SU-DHL-6 (cell line): ENCODE measurements around the gene SOWAHB.

Experiments used
- H2AFZ ChIP-seq: fragments of 200-600 bp; sonication (generic); 2 replicates; pipeline ENCODE4 v1.6.1; 2014; ENCODE audit warnings: low read depth, mild to moderate bottlenecking, moderate library complexity, mixed read lengths, antibody characterized with exemption, low read length; ENCODE audit not compliant: severe bottlenecking
- H3F3A ChIP-seq: fragments of 200-600 bp; shearing (Covaris generic); 2 replicates; pipeline ENCODE4 v1.6.0; 2016; ENCODE audit warnings: antibody characterized with exemption, mild to moderate bottlenecking; ENCODE audit not compliant: insufficient read depth
- H3K27ac ChIP-seq: fragments of 200-600 bp; sonication (generic); 2 replicates; pipeline ENCODE4 v1.5.1; 2016; ENCODE audit warnings: low read depth, mild to moderate bottlenecking, low read length, moderate library complexity, mixed read lengths
- H3K27me3 ChIP-seq: fragments of 200-600 bp; sonication (generic), shearing (Covaris generic); 2 replicates; pipeline ENCODE4 v1.6.0; 2014; ENCODE audit warnings: mild to moderate bottlenecking, low read length
- H3K36me3 ChIP-seq: fragments of 200-600 bp; sonication (generic); 2 replicates; pipeline ENCODE4 v1.6.1; 2014; ENCODE audit warnings: mild to moderate bottlenecking, low read length, mixed read lengths
- H3K4me2 ChIP-seq: fragments of 300-600, 200-600 bp; shearing (Covaris generic), sonication (generic); 2 replicates; pipeline ENCODE4 v1.6.0; 2014; ENCODE audit warnings: low read length, low read depth, mild to moderate bottlenecking; ENCODE audit not compliant: poor library complexity, severe bottlenecking
- H3K4me3 ChIP-seq: fragments of 200-600 bp; sonication (generic); 2 replicates; pipeline ENCODE4 v1.5.1; 2014; ENCODE audit warnings: antibody characterized with exemption, low read length, mild to moderate bottlenecking, mixed read lengths; ENCODE audit not compliant: insufficient read depth, poor library complexity, severe bottlenecking
- H3K79me2 ChIP-seq: fragments of 200-600 bp; sonication (generic); 2 replicates; pipeline ENCODE4 v1.6.1; 2014; ENCODE audit warnings: mild to moderate bottlenecking, low read length, moderate library complexity; ENCODE audit not compliant: insufficient read depth
- H3K9ac ChIP-seq: fragments of 200-600 bp; sonication (generic); 2 replicates; pipeline ENCODE4 v1.7.0; 2014; ENCODE audit warnings: mild to moderate bottlenecking, low read length
- H3K9me2 ChIP-seq: fragments of 200-600 bp; sonication (generic); replicated peaks from 2 replicates; pipeline ENCODE4 v1.6.1; 2014; ENCODE audit warnings: low read length; ENCODE audit not compliant: insufficient read depth
- H3K9me3 ChIP-seq: fragments of 200-600 bp; sonication (generic); 2 replicates; pipeline ENCODE4 v1.6.1; 2014; ENCODE audit warnings: low read length, mixed read lengths; ENCODE audit not compliant: insufficient read depth
- H4K20me1 ChIP-seq: fragments of 200-600 bp; sonication (generic); 2 replicates; pipeline ENCODE4 v1.6.1; 2014; ENCODE audit warnings: low read depth, mild to moderate bottlenecking, antibody characterized with exemption, low read length, moderate library complexity, mixed read lengths
- CTCF ChIP-seq: fragments of 200-600 bp; sonication (generic); IDR thresholded peaks from one replicate; pipeline ENCODE4 v1.5.1; 2017; ENCODE audit warnings: antibody characterized with exemption, mild to moderate bottlenecking, low read length, moderate library complexity; ENCODE audit not compliant: insufficient read depth, poor library complexity, severe bottlenecking
- EZH2phosphoT487 ChIP-seq: fragments of 200-600 bp; sonication (generic), shearing (Covaris generic); conservative IDR thresholded peaks from 2 replicates; pipeline ENCODE4 v1.6.1; 2018; ENCODE audit warnings: mild to moderate bottlenecking, antibody characterized with exemption, low read length, moderate library complexity, mixed read lengths

The SOWAHB gene

GRCh38 chr4:76854858-76855257 lies 43.1 kb downstream of the SOWAHB start:
- Histone ChIP-seq H3K9me3 (no peaks in the 10 kb centered on the region), H3K27ac (no peak overlapping the region), H4K20me1 (no peaks in the 10 kb centered on the region), H3K27me3 (no peaks in the 10 kb centered on the region), H3K36me3 (no peaks in the 10 kb centered on the region), H3K9me2 (no peaks in the 10 kb centered on the region), H3K79me2 (no peaks in the 10 kb centered on the region), H3F3A (no peaks in the 10 kb centered on the region), H3K4me3 (no peak overlapping the region), H3K9ac (no peak overlapping the region), H2AFZ (no peak overlapping the region), H3K4me2 (no peak overlapping the region)
- TF ChIP-seq CTCF: no peak
- no peak for TF ChIP-seq EZH2phosphoT487

GRCh38 chr4:76851375-76851774 lies 46.6 kb downstream of the SOWAHB start:
- Histone ChIP-seq H3K36me3 (no peaks in the 10 kb centered on the region), H3K27me3 (no peaks in the 10 kb centered on the region), H3K9me3 (no peaks in the 10 kb centered on the region), H4K20me1 (no peaks in the 10 kb centered on the region), H3K9ac (no peak overlapping the region), H2AFZ (no peak overlapping the region), H3K4me2 (no peak overlapping the region), H3K4me3 (no peak overlapping the region), H3K79me2 (no peaks in the 10 kb centered on the region), H3F3A (no peaks in the 10 kb centered on the region), H3K9me2 (no peaks in the 10 kb centered on the region), H3K27ac (no peak overlapping the region)
- TF ChIP-seq CTCF (no peak), EZH2phosphoT487 (no peak)

DNA sequence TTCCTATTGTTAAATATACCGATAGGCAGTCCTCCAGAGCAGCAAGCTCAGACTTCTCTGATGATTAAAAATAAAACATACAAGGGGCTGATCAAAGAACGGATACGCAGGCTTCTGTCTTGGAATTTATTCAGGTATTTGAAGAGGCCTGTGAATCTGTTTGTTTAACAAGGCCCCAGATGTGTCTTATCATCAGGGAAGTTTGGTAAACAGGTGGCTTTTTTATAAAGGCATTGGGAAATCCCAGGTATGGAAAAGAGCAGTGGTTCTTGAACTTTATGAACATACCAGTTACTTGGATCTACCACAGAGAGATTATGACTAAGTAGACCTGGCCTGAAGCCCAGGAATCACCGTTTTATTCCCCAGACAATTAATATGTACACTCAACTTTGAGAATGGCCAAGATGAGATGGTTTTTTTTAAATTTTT lies 47.9 kb downstream of the SOWAHB start:
- H3K9me2 ChIP-seq: no peaks in the 10 kb centered on the region
- no peaks in the 10 kb centered on the region for H3F3A ChIP-seq
- no peak overlapping the region for H3K4me3 ChIP-seq
- no peak overlapping the region for H3K4me2 ChIP-seq
- no peaks in the 10 kb centered on the region for H3K79me2 ChIP-seq
- no peaks in the 10 kb centered on the region for H3K36me3 ChIP-seq
- H3K9ac ChIP-seq: no peak overlapping the region
- H3K9me3 ChIP-seq: no peaks in the 10 kb centered on the region
- no peak overlapping the region for H2AFZ ChIP-seq
- TF ChIP-seq EZH2phosphoT487: no peak
- no peak for TF ChIP-seq CTCF
- no peak overlapping the region for H3K27ac ChIP-seq
- H4K20me1 ChIP-seq: no peaks in the 10 kb centered on the region
- no peaks in the 10 kb centered on the region for H3K27me3 ChIP-seq
